Renal cortex interstitium (tissue), 11 donors: ENCODE results near the gene RGMA. TPM values are rescaled to one million over a fixed set of nuclear protein-coding genes. Genes with fewer than 3 reads are reported as not detected.

Experiments used
- DNase-seq, 11 donors: peaks; one replicate each; pipeline ENCODE4 v3.0.0-alpha.2; 2013; ENCODE audit warnings: low read depth in 9 of 11, low spot score in 4 of 11; ENCODE audit errors: extremely low read depth in 1 of 11
- polyA plus RNA-seq, 3 donors: library from polyadenylated mRNA; unstranded; fragments of 120-200 nt; gene quantifications; one replicate each; pipeline ENCODE4 v1.2.1, GENCODE V29; 2013; ENCODE audit not compliant: insufficient read length in 3 of 3

Gene RGMA
- polyA plus RNA-seq, 3 donors, result 8.6 to 12.2 (median 10.2) TPM

DNA sequence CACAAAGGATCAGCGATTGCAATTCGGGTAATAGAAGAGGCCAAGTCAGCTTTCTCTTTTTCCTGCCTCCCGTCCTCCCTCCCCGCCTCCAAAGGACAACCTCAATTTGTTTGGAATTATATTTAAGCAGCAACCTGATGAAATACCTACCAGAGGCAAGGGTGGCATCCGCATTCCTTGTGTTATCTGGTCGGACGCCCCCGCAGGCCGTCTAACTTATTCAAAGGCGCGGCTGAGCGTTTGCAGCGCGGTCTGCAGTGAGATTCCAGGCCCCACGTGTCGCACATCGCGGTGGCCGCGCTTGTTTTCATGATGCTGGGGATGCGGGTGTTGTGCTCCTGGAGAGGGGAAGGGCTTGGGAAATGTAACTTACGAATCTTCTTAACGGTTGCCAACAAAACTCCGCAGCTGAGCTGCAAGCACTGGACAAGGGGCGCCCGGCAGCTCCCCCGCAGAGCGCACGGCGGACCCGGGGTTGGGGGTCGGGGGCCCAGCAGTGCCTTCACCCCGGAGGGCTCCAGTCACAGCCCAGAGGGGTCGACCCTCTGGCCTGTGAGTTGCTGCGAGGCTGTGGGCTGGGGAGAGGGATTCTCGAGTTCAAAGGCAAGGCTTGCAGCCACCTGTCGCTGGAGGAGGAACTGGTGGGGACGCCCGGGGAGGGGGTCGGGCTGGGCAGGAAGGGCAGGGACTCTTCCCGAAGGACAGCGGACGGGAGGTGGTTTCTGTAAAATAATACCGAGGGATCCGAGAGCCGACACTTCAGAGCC is 20.5 kb upstream of the RGMA start:
- peak in 2 of 11 donors; percentile 28 to 36 for DNase-seq

DNA sequence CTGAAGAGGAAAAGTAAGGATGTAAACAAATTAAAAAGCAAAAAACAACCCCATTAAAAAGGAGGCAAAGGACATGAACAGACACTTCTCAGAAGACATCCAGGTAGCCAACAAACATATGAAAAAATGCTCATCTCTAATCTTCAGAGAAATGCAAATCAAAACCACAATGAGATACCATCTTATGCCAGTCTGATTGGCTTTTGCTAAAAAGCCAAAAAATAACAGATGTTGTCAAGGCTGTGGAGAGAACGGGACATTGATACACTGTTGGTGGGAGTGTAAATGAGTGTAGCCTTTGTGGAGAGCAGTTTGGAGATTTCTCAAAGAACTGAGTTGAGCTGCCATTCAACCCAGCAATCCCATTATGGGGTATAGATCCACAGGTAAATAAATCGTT is 18.6 kb upstream of the RGMA start:
- no peak for DNase-seq

DNA sequence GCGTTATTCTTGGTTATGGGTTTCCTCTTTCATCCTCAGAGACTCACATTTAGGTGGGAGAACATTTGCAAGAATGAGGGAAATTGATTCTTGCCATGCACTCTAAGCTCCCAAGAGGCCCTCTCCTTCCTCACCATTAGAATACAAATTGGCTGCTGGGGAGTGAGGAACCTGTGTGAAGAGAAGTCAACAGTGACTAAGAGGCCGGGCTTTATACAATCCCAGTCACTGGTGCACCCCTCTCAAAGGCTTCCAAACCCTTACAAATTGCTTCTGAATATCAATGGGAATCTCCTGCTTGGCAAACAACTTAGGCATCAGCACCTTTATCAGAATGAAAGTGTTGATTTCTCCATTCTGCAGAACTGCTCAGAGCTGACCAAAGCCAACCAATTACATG is 16.5 kb upstream of the RGMA start:
- no peak for DNase-seq

DNA sequence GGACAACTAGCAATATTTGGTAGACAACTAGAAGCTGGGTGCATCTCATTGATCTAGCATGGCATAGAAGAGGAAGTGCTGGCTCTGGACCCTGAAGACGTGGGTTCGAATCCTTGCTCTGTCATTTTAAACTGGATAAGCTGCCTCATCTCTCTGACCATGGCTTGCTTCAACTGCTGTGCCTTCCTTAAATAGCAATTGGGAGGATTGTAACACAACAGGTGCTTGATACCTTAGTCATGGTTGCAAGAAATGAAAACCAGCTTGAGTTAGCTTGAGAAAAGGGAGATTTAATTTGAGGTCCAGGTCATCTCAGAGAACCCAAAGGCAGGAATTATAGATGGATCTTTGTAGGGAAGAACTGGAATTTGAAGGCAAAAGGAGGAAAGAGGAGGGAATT is 14.8 kb upstream of the RGMA start:
- DNase-seq, result no peak

DNA sequence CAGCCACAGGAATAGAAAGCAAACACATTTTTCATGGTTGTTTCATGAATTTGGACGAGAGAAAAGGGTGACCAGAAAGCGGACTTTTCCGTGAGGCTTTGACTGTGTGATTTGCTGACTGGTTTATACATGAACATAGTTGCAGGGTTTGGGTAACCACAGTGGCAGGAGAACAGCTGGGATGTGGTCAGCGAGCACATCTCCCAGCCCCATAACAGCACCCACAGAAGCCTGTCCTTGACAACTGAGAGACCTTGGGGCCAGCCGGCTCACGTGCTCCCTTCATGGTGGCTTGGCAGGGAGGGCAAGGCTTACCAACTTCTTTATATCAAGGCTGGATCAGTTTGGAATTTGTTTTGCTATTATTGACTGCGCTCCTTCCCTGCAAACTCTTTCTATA is 13.2 kb upstream of the RGMA start:
- no peak for DNase-seq

DNA sequence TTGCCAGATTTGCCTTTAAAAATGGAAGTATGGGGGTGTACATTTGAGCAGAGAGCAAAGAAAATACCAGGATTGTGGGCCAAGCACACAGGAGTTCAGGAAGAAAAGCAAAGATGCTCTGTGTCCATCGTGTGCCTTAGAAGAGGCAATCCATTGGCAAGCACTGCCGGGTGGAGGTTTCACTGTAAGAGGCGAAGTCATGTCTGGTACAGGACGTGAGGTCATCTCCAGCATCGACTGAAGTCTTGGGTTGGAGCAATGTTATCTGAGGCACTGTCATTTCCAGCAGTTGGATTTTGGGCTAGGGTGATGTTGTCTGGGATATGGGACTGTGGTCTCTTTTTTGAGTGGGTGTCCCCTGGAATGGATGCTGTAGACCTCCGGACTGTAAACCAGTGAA is 4.8 kb upstream of the RGMA start:
- DNase-seq, result no peak

DNA sequence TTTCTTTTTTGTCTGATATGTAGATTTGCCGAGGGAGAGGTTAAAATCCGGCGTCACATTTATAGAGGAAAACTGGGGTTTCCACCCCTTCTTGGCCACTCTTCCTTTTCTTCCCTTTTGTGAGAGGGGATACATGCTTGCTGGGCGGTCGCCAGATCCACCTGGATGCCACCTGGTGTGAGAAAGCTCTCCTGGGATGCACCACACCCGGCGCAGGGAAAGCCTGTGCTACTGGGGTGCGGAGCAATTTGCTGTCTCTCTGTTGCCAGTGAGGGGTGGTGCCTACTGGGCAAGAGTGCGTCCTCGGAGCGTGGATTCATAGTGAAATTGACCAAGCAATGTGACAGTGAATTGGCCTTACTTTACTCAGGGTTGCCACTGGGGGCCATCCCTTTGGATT is 2.5 kb upstream of the RGMA start:
- DNase-seq, result no peak

DNA sequence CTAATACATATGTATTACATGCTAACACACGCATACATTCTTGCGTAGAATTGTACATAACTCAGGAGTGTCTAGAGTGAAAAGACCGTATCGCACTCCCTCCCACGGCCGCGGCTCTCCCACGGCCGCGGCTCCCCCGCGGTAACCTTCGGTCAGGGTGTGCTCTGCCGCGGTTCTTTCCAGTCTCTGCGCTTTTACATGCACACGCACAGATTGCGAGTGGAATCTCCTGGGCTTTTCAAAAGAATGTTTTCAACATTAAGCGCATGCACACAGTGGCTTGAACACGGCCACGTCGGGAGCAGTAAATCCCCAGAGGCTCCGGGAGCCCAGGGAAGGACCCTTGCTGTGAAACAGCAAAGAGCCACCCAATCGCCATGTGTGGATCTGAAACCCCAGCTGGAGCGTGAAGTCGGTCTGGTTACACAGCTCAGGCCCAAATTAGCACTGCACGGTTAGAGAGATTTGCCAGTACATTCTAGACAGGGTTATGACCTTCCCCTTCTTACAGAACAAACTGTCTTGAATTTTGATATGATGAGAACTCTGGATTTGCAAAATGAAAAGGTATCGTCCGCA is 805 bp upstream of the RGMA start:
- no peak for DNase-seq

DNA sequence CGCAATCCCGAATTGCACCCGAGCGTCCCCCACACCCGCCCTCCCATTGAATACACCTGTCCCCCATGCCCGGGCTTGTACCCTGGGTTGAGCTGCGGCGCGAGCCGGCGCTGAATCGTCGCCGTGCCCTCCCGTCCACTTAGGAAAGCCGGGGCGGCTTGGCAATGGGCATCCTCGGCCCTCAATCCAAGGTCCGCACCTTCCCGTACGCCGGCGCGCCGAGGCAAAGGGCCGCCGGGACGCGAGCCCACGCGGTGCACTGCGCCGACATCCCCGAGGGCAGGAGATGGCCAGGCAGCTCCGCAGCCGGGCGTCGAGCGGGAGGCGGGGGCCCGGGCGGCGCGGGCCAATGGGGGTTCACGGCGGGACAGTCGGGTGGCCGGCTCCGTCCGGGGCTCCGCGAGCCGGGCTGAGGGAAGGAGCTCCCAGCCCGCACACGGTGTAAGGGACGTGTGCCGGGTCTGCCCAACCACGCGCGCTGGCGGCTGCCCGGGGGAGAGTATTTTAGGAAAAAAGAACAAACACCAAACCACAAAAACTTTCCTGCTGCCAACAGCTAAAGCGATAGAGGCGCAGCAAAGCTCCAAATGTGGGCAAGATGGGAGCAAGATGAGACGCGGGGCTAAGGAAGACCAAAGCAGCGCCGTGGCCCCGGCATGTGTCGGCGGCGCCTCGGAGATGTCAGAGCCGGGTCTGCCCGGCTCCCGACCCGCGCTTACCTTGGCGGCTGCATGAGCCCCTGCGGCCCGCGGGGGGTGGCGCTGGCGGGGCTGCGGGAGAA is 621 bp downstream of the RGMA start:
- DNase-seq, result no peak

DNA sequence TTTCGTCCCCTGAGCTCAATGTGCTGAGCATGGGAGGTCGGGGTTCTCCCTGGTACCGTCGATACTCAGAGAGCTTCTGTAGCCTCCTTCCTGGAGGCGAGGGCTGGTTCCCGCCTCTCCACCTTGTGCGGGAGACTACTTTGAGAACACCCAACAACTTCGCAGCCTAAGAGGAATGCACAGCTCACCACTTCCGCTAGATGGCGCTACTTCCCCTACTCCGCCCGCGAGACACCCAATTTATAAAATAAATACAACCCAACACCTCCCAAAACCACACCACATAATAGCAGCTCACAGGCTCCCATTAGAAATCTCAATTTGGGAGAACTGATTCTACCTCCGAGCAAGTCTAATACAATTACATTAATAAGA is 1.2 kb downstream of the RGMA start:
- peak in 8 of 11 donors; percentile 61 to 78 (median 73) for DNase-seq

DNA sequence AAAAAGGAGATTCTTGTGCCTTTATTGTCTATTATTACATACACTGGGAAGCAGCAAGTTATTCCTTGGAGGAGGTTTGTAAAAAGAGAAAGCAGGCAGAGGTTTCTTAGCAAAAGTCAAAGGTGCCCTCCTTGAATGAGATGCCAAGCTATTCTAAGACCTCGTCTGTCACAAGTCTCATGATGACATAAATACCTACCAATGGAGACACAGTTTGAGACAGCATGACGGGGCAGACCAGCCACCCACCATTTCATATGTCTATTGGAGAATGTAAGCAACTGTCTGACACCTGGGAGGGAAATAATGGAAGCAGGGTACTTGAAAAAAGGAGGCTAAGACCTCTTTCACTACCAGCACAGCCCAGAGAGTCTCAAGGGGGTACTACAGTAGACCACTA is 2.2 kb downstream of the RGMA start:
- DNase-seq, result no peak

DNA sequence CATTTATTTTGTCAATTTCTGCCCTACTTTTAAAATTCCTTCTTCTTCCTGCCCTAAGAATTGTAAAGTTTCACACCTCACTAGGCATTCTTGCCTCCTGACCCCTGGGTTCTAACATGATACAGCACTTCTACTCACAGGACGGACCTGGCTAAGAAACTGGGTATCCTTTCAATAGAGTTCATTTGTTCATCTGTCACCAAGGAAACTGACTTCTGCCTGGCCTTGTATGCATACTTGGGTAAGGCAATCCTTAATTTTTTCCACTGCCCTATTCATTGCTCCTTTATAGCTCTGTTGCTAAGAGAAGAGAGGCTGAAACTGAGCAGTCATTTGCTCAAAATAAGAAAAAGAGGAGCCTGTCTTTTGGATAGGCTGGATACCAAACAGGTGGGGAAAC is 3.3 kb downstream of the RGMA start:
- no peak for DNase-seq

DNA sequence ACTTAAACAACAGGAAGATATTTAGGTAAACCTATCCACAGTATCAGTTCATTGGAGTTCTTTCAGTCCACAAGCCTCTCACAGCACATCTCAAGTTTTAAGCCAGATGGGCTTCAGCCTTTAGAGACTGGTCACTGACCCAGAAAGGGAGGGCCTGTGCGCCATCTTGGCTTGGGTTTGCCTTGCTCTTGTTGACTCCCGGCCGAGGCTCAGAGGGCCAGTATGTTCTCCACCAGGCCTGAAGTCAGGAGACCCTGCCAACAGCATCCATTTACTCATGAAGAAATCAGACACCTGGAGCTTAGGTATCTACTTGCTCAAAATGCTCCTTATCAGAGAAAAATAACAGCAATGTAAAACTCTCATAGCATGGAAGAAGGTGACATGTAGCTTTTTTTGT is 6.2 kb downstream of the RGMA start:
- DNase-seq, result no peak

DNA sequence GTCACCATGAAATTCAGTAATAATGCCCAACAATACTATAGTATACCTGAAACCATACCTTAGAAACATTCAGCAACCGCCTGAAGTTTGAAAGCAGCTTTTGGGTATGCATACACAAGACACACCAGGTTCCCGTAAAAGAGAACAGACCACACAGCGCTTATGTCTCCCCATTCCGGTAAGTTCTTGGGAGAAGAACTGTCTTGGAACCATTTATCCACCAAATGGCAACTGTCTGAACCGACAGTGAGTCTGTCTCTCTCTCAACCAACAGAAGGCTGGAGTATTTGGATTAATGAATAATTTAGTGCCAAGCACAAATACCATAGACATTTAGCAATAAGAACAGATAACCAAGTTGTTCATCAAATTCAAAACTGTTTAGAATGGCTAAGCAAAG is 7.6 kb downstream of the RGMA start:
- no peak for DNase-seq

DNA sequence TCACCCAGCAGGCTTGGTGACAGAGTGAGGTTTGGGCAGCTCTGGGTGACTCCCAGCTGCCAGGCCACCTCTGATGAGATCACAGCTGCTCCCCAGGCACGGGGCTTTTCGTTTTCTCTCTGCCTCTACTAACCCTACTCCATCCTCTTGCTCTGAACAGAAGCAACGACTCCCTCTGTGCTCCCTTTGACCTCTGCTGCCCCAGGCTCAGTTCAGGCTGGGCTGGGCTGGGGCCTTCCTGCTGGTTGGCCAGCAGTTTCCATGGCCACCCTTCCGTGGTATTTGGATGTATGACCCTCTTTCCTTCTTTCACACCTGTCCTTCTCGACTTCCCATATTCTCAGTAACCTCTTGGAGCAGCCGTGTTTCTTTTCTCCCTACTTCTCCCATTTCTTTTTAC is 8.6 kb downstream of the RGMA start:
- no peak for DNase-seq

DNA sequence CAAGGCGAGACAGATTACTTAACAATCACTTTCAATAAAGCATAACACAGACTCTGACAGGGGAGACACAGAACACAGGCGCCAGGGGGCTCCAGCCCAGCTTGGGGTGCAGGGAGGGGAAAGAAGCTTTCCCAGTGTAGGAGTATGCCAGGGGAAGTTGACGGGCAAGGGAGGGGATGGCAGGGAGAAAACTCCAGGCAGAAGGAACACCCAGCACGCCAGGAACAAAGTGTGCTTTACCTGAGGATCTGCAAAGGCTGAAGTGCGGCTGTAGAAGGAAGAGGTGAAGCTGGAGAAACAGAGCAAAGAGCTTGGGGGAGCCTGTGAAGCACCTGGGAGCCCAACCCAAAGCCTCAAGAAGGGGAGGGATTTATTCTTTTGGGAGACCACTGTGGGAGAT is 12.1 kb downstream of the RGMA start:
- no peak for DNase-seq

DNA sequence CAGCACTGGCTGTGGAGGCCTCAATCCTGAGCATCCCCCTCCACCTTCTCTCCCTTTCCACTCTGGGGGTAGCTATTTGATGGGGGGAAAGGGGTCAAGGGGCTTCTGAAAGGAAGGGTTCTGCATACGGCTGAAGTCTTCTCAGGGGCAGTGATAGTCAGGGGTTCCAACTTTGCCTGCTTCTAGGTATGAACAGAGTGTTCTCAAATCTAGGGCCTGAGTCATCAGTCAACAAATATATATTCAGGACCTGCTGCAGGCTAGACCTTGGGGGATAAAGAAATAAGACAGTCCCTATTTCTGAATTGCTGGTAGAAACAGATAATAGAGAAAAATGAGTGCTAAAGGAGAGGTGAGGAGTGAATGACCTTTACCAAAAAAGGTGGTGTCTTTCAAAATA is 12.8 kb downstream of the RGMA start:
- DNase-seq, result no peak

DNA sequence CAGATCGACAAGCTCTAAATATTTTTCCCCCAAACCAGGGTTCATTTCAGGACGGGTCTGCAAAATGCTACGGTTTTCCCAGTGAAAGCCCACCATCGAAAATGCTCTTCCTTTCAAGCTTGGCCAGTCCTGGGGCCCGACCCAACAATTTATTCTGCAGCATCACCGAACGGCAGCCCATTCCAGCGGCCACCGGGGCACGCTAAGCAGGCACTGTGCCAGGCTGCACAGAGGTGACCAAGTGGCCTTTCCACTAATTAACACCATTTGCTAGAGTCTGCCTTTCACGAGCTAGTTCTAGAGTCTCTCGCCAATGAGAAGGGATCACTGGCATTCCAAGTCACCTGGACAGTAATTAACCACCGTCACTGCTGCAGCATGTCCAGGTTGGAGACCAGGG is 14.4 kb downstream of the RGMA start:
- DNase-seq, result no peak

DNA sequence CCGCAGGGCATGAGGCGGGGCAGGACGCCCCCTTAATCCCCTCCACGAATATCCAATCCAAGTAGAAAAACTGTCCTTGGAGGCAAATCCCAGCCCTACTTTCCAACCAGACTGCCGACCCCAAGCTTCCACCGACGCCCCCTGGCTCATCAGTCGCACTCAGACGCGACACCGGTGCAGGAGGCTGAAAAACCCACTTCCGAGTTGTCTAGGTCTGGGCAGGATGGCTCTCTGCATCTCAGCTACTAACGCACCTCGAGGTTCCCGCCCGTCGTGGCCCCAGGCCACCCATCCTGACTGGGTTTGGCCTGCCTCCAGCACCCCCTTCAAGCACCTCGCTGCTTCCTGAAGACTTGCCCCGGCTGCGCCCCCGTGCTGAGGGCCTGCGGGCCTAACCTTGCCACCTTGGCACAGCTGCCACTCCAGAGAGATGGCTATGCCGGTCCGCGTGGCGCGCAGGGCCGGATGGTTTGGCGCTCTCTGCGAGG is 15.5 kb downstream of the RGMA start:
- DNase-seq, result no peak
